NCI-H1092 (cell line): Measurements from ENCODE around the gene DIP2C.

Experiments used
- DNase-seq: peaks from one replicate; lab custom pipeline; 2025; lab: John Stamatoyannopoulos, UW

Gene DIP2C

GRCh38 chr10:494149-494542, 195.3 kb downstream of the DIP2C start:
- DNase-seq, result no peak

GRCh38 chr10:493391-494148, 195.9 kb downstream of the DIP2C start:
- DNase-seq, result no peak

DNA sequence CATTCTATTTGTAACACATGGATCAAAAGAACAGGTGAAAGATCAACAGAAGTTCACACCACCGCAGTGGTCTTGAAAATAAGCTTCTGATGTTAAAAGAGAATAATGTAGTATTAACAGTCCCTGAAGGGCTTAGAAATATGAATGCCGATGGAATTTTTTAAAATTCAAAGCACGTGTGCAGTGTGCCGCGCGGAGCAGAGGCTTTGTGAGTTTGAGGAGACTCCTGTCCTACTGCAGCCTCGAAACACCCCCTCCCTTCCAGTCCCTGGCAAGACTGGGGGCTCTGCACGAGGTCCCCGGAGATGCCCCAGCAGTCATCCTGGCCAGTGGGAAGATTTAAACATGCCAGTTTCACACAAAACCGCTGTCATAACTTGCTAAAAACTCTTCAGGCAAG, 196.6 kb downstream of the DIP2C start:
- DNase-seq, result no peak

- DNase-seq, result no peak
Measured at GRCh38 chr10:491667-492424, 197.6 kb downstream of the DIP2C start.

- DNase-seq, result no peak
Measured at GRCh38 chr10:490891-491571, 198.4 kb downstream of the DIP2C start.

DNA sequence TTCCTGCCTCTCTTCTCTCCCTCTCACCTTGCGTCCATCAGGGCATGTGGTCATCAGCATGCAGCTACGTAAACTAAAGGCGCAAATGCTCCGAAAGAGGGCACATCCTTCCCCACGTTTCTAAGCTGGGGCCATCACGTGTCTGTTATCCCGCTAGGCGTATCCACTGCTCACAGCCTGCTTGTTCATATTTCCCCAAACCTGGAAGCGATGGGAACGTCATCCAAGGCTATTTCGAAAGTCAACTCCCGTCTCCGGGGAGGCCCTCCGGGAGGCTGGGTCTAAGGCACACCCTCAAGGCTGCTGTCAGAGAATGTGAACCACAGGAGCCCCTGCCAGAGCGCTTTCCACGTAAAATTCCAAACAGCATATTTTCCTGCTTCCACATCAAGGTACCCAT, 199.2 kb downstream of the DIP2C start:
- no peak for DNase-seq

- no peak for DNase-seq
Measured at GRCh38 chr10:489330-489729, 200.1 kb downstream of the DIP2C start.

GRCh38 chr10:488933-489215, 200.6 kb downstream of the DIP2C start:
- no peak for DNase-seq

- DNase-seq, result no peak
Measured at GRCh38 chr10:488081-488932, 201.2 kb downstream of the DIP2C start.

DNA sequence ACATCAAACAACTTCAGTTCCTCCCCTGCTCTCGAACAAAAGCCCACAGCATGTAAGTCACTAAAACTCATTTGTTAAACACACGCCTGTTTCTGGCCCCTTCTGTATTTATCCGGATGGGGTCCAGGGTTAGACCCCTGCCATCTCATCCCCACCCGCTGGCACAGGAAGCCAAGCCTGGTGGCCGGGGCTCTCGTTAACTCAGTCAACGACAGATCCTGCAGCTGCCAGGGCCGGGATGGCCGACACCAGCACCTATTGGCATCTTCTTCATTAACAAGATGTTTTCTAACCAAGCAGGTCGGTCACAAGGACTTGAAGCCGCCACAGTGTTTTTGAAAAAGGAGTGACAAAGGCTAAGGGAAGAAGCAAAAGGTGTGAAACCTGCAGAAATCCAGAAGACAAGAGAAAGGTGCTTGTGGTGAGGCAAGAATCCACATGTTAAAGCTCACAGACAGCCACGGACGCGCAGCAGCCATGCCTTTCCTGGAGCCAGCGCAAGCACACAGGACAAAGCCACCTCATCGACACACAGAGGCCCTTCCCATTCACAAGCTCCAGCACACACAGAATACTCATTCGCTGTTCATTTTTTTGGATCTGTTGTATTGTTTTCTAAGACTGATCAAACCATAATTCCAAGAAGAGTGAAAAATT, 202.7 kb downstream of the DIP2C start:
- no peak for DNase-seq

GRCh38 chr10:486206-486605, 203.3 kb downstream of the DIP2C start:
- DNase-seq, result no peak

GRCh38 chr10:485776-486175, 203.7 kb downstream of the DIP2C start:
- peak; percentile 0 for DNase-seq

DNA sequence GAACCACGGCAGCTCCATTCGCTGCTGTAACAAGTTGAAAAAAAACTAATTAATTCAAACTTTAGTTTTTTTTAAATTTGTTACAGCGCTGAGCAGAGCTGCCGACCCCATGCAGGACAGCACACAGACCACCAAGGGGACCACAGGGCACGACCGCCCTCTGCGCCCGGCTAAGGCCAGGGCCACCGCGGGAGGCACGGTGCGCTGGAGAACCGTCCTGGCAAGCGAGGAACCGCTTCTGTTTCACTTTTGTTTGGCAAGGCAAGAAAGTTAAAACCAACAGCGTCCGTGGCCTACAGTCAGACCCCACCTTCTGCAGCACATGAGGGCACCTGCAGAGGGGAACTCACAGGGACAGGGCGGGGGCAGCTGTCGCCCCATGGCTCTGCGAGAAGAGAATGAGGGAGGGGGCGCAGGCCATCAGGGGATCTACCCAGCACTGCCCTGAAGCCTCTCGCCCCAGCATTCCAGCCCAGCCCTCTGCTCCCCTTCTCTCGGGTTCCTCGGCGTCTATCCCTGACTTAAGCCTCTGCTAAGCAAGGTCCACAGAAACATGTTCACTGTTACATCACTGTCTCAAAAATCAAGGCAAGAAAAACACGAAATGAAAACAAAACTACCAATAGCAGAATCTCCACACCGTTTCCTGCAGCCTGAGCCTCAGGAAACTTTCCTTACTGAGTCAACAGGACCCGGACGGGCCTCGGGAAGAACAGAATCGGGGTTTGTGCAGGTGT, 204.4 kb downstream of the DIP2C start:
- DNase-seq, result no peak

- DNase-seq, result no peak
Measured at GRCh38 chr10:484441-484924, 205.0 kb downstream of the DIP2C start.

DNA sequence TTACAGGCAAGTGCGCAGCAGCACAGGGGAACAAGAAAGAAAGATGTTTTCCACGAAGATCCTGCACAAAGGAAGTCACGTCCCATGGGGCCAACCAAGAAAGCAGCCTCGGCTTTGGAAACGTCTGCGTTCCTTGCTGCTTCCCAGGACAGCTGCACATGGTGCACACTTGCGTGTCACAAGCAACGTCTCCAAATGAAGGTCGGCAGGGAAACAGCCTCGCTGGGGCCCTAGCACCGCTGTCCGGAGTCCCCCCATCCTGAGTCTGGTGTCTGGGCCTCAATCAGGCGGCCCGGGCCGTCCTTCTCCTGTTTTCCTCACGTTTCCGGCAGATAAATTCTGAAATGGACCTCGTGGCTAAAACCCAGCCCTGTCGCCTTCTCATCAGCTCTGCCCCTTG, 206.2 kb downstream of the DIP2C start:
- no peak for DNase-seq

DNA sequence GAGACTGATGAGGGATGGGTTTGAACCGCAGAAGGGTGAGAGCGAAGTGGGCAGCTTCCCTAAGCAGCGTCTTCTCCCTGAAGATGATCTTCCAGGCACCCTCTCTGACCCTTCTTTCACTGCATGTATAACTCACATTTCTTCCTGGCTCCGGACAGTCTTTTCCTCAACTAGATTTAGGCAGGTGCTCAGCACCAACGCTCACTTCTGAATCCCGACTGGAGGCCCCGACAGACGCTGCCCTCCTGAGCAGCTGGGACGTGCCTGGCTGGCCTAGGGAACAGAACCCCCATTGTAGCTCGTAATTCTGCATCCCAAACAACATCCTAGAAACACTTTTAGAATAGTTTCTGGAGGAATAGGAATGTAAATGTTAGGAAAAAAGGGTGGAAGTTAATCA, 206.6 kb downstream of the DIP2C start:
- no peak for DNase-seq

GRCh38 chr10:482051-482501, 207.4 kb downstream of the DIP2C start:
- no peak for DNase-seq

- DNase-seq, result no peak
Measured at GRCh38 chr10:481628-482027, 207.8 kb downstream of the DIP2C start.

DNA sequence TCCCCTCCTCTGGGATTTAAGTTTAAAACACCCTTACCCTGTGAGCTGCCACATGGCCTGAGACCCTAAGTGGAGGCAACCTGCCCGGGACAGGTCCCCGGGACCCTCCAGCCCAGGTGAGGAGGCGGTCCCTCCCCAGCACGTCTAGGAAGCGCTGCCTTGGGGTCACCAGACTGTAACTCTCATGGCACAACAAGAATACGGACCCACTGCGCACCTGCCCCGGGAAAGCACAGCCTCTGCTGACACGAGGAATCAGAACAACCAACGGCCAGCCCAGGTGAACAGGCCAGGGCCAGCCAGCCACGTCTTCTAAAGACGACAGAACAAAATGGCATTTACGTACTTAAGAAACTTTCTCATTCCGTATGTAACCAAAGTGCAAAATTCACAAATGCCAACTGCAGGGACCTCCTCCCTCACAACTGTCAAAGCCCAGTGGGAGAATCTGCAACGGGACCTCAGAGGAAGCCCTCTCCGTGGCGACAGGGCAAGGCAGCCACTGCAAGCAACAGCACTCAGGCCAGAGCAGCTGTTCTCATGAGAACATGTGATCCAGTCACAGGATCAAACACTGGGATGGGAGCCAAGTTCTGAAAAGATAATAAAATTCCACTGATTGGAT, 208.4 kb downstream of the DIP2C start:
- peak; percentile 5 for DNase-seq

GRCh38 chr10:480498-480927, 209.0 kb downstream of the DIP2C start:
- no peak for DNase-seq
